ENCODE results near the gene TNFRSF8.

DNA sequence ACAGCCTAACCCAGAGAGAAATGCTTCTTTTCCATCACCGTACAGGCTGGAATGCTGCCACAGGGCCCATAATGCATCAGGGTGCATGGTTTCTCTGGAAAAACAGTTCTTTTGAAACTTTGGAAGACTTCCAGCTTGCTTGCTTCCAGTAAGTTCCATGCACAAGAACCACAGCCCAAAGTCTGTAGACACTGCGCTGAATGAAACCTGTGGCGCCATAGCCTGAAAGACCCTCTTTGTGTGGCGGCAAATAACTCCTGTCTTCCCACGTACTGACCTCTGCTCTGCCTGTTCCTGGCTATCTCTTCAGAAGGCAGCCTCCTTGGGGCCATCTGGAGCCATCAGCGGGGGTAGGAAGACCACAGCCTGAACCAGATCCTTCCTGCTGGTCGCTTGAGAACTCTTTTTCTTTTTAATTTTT, 28.7 kb upstream of the TNFRSF8 start:
- TF ChIP-seq, protein P1, sequence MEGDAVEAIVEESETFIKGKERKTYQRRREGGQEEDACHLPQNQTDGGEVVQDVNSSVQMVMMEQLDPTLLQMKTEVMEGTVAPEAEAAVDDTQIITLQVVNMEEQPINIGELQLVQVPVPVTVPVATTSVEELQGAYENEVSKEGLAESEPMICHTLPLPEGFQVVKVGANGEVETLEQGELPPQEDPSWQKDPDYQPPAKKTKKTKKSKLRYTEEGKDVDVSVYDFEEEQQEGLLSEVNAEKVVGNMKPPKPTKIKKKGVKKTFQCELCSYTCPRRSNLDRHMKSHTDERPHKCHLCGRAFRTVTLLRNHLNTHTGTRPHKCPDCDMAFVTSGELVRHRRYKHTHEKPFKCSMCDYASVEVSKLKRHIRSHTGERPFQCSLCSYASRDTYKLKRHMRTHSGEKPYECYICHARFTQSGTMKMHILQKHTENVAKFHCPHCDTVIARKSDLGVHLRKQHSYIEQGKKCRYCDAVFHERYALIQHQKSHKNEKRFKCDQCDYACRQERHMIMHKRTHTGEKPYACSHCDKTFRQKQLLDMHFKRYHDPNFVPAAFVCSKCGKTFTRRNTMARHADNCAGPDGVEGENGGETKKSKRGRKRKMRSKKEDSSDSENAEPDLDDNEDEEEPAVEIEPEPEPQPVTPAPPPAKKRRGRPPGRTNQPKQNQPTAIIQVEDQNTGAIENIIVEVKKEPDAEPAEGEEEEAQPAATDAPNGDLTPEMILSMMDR (conservative IDR thresholded peaks at IDR 0.05; ENCODE audit: low read depth, low read length): no peak
- no peak for TF ChIP-seq EZH2 (IDR thresholded peaks at IDR 0.05; ENCODE audit: low read length, unreplicated experiment)
- TF ChIP-seq EZH2phosphoT487 (IDR thresholded peaks at IDR 0.05; ENCODE audit: borderline replicate concordance, low read length): no peak
